ENCODE measurements around the gene STX7.

STX7 gene

DNA sequence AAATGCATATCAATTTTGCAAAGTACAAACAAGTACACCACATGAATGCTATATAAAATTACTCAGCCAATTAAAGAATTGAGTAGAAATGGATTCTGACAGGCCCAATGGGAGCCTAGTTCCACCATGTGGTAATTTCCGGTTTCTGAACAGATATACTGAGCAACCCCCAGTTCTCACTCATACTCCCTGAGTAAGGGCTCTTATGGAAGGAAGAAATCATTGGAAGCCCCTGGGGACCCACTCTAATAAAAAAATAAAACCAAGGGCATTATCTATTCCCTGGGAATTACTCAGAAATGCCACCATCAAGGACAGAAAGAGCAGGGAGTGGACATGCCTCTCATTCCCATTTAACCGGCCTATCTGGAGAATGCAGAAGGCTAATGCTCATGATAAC, 34.6 kb downstream of the STX7 start:
- DNase-seq (ENCODE audit: low read depth in 2 of 2) = no peak

DNA sequence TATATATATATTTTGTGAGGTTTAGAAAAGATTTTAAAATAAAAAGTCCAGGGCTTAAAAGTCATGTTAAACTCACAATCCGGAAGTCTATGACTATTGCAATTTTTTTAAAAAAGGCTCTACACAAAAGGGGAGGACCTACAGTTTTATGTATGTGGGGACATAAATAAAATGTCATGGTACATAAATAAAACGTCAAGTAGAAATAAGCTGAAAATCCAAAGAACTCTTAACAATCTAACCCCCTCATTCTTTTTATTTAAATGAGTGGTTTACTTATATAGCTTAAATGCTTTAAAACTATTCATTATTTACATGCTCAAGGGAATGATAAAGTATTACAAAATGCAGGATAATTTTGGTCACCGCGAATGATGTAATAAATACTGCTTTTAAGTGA, 36.2 kb downstream of the STX7 start:
- no peak for DNase-seq (ENCODE audit: low read depth in 2 of 2)

DNA sequence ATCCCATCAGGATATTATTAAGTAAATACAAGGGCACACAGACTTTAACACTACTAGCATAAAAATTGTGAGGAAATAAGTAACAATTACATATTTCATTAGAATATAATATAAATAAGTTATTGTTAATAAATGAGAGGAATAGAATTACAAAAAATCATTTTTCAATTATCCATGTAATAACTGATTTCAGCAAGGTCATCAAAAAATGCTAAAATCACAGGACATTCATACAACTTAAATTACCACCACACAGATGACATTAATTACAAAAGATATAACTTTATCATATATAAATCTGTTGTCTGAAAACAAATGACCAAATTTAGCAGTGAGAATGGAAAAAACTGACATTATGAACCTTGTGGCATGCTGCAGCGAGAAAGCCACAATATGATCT, 37.0 kb downstream of the STX7 start:
- no peak for DNase-seq (ENCODE audit: low read depth in 2 of 2)

DNA sequence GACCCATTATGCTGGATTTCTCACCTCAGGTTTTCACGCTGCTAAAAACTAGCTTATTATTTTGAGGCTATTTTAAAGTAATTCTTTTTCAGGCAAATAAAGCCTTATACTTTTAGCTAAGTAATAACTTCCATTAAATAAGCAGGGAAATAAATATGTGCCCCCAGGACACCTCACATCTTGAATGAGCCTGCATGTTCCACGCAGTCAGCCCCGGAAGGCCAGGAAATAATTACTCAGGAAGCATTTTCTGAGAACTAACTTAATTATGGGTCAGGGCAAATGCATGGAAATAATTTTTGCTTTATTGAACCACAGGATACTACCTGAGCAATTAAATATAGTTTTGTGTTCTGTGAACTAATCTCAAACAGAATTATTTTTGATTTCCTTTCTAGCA, 41.1 kb downstream of the STX7 start:
- no peak for DNase-seq (ENCODE audit: low read depth in 2 of 2)

DNA sequence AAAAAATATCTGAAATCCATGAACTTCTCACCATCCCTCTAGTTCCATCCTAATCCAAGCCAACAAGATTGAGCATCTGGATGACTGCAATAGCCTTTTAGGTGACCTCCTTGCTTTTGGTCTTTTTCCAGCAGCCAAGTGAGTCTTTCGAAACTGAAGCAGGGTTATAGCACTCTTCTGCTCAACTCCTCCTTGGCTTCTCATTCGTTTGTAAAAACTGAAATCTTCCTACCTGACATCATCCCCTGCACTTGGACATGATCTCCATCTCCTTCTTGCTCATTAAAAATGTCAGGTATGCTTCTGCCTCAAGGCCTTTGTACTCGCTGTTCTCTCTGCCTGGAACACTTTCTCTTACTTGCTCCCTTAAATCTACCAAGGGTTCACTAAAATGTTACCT, 46.0 kb downstream of the STX7 start:
- DNase-seq (ENCODE audit: low read depth in 2 of 2) = no peak

DNA sequence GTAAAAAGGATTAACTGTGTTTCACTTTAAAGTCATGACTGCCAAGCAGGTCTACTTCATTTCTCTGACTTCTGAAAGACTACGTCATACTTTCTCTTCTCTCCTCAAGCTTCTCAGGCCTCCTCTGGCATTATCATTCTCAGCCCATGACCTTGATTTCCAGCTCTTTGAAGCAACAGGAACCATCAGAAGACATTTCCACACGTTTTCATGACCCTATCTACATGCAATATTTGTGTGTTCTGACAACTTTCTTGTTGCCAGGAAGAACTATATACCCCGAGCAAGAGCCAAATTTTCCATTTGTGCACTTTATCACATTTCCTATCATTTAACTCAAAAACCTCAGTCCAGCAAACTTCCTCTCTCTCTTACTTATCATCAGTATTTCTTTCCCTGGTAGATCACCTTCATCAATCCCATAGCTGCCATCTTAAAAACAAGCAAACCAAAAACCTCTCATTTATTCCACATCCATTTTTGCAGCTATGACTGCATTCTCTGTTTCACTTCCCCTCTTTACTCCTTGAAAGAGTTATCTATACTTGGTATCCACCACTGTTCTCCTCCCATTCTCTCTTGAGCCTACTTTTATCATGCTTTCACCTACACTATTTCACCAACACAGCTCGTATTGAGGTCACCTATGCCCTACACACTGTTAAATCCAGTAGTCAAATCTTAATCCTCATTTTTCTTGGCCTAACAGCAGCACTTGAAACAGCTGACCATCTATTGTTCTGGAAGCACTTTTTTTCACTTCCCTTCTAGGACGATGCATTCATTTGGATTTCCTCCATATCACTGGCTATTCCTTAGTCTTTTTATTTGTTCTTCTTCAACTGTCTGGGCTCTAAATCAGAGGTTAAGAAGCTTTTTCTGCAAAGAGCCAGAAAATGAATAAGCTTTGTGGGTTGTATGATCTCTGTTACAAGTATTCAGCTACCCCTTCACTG, 47.1 kb downstream of the STX7 start:
- no peak for DNase-seq (ENCODE audit: low read depth in 2 of 2)

DNA sequence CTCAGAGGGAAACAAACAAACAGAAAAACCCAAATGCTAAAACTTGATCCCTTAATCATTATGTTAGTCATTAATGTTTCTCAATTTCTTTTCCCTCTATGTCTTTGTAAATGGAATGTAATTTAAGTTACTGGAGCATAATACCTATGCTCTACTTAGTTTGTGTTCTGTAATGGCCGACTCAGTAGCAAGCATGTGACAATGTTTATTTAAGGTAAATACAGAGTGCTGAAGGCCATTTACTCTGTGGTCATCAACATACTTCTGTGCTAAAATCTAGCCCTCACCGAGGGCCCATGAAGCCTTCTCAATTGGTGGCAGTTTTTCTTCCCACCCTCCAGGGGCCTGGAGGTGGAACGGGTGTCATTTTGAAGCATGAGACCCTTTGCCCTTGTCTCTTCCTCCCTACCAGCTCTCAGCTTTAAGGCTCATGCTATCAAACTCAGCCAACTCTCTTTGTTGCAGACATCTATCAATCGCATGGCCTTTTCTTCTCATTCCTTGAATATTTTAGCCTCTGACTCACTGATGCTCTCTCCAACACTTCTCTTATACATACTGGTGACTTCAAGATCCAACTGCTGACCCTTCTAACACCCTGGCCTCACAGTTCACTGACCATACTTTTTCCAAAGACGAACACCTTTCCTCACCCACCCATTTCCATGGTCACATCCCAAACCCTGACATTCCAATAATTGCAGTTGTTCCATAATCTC, 48.2 kb downstream of the STX7 start:
- DNase-seq (ENCODE audit: low read depth in 2 of 2) = no peak

DNA sequence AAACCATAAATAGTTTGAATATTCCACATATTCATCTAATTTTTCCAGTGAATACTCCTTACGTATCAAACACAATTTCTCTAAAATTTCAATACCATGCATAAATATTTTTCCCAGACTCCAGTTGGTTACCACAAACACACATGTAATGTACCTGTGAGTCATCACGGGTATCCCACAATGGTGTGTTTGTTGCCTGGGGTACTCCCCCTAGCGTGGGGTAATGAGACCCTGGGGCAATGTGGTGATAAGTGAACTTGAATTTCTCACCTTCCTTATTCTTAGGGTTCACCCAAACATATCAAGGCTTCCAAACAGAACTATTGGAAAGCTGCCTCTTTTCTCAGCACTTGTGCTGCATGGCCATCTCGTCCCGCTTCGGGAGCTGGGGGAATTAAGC, 51.0 kb downstream of the STX7 start:
- DNase-seq (ENCODE audit: low read depth in 2 of 2) = no peak

DNA sequence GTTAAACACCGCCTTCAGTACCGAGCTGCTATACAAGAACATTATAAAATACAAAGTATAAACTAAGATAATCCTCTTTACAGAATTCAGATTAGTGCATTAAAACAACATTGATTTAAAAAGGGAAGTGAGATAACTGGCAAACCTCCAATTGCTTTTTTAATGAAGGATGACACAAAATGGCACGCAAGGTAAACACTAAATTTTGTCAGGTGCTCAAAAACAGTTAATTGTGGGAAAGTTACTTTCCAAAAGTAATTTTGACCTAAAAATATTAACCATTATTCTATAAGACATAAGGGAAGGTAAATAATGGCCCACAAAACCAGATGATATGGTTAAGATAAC, 53.3 kb downstream of the STX7 start:
- DNase-seq (ENCODE audit: low read depth in 2 of 2) = no peak

DNA sequence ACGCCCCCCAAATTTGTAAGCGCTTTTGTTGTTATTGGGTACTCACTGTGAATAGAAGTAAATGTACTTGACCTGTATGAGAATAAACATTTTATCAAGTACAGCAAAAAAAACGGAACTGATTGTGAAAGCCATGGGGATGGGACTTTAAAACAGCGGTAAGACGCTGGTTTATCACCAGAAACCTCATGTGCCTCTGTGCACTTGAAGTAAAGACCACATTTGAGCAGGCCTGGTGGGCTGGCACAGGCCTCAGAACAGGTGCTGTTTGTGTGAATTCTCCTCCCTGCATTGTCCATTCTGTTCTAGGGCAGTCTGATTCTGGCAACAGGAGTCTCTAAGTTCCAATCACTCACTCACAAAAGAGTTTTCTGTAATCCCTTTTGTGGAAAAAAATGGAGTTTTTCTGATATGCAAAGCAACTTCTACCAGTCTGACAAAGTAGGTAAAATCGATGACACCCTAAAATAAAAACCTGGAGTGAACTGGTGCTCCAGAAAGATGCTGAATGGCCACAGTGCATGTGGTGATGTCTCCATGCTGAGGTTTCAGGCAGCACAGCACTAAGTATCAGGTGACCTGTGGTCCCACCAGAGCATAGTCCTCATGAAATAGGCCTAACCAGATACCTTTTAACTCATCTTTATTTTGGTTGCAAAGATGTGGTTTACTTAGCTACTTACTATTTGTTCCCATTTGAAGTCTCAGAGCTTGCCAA, 53.9 kb downstream of the STX7 start:
- no peak for DNase-seq (ENCODE audit: low read depth in 2 of 2)

DNA sequence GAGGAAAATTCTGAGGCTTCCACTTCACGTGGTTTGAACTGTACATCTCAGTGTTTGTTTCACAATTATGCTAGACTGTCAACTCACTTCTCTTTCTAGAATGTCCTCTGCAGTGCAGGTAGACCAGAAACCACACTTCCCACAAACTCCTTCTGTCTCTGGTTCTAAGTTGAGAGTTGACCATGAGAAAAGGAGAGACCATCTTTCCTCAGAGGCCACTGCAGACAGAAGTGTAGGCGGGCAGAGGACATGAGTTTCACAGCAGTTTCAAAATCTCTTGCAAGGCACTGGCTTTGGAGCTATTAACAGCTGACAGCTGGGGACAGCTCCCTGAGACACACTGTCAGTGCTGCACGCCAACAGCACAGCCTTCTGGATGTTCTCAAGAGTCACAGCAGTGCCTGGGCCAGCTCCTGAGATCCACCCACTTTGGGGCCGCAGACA, 56.2 kb downstream of the STX7 start:
- no peak for DNase-seq (ENCODE audit: low read depth in 2 of 2)

DNA sequence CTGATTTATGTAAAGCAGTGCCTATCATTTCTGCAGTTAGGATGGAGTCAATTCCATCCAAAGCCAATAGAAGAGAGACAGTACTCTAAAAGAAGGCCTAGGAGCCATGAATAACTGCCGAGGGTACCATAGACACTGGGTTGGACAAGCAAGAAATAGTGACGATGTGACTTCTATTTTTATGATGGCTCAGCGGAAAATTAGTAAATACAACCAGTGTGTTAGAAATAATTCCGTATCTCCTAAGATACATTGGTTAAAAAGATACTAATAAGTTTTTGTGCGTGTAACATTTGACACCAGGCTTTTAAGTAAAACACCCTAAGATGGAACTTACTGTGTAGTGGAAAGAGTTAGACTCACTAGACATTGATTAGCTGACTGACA, 66.1 kb downstream of the STX7 start:
- no peak for DNase-seq (ENCODE audit: low read depth in 2 of 2)

DNA sequence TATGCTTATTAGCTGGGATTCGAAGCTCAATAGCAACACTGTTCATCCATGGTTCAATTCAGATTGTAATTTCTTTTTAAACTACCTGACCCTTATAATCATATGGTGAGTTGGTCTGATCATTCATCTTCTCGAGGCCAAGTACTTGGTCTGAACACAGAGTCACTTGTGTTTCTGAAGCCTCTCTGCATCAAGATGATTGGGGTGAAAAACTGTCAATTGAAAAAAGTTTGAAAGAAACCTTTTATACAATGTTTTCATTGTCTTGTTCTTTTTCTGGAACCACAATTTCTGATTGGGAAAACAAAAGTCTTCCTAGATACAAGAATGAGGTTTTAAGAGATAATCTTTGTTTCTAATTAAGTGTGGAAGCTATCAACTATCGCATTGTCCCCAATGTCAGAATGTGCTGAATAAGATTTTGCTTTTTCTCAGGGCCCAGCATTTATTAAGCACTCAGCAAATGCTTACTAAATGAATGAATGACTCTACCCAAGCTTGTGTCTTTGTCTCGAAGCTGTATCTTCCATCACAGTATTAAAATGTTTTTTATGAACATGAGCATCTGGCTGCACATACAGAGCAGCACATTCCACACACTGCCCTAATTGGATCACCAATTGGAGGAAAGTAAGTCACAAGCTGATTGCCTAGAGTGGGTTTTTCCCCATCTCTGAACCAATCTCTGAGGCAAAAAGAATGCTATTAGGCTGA, 66.6 kb downstream of the STX7 start:
- DNase-seq (ENCODE audit: low read depth in 2 of 2) = no peak

DNA sequence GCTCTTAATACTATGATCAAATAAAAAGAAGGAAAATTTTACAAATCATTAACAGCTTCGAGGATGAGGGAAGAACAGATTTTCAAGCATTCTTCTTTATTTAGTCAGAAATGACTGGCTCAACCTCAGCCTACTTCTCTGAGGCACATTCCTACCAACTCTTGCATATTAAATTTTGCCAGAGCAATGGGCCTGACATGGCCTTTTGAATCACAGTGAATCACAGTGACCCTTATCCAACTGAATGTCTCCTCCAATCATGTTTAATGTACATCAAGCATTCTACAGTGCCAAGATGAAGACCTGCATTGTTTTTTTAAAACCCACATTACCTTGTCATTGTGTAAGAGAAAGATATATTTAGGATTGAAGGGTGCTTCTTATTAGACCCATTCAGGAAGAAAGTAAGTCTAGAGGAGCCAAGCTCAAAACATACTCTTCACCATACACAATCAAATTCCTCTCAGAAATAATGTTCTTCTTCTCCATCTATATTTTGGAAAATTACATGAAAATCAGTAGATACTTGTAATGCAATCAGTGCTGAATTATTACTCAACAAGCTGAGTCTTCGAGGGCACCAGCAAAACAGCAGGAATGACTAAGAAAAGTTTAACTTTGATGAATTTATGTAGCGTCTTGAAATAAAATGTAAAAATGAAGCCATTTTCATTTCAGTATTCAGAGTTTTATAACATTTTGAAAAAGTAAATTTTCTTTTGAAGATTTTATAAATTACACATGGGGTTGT, 67.5 kb downstream of the STX7 start:
- DNase-seq (ENCODE audit: low read depth in 2 of 2) = no peak

DNA sequence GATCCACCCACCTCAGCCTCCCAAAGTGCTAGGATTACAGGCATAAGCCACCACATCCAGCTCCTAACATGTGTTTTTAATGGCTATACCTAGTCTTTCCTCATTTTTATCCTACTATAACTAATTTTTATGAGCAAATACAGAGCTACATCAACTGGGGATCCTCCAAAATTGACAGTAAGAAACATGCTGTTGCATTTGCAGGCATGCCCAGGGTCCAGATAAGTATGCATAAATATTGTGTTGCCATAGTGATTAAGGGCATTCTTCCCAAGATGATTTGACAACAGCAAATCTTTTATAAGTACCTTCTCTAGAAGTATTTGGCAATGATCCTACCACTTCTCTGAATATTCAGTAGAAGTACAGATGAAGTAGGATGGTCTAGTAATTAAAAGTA, 69.7 kb downstream of the STX7 start:
- DNase-seq (ENCODE audit: low read depth in 2 of 2) = no peak

DNA sequence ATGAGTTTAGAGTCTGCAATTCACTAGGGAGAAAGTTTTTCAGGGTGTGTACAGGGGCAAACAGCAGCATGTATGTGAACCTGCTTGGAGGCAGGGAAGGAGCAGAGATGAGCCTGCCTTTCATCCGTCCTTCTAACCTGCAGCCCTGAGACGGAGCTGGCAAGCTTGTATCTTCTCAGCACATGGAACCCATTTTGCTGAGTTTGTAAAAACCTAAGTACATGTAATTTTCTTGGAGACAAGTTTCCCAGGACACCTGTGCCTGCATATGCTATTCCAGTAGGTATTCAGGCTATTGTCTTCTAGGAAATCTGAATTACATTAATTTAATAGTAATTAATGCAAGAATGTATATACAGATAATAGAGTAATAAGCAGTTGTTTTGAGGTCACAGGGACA, 82.8 kb downstream of the STX7 start:
- DNase-seq (ENCODE audit: low read depth in 2 of 2) = no peak

DNA sequence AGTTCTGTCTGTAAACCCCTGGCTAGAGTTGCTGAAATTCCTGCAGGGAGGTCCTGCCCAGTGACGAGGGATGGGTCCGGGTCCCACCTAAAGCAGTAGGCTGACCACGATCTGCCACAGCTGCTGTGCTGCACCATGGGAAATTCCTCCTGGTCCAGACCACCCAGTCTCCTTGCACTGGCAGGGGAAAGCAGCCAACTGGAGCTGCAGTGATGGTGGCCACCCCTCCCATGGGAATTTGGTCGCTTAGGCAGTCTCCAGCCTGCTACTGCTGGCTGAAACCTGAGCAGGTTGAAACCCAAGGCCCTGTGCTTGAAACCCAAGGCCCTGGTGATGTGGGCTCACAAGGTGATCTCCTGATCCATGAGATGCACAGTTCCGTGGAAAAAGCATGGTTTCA, 87.7 kb downstream of the STX7 start:
- no peak for DNase-seq (ENCODE audit: low read depth in 2 of 2)

DNA sequence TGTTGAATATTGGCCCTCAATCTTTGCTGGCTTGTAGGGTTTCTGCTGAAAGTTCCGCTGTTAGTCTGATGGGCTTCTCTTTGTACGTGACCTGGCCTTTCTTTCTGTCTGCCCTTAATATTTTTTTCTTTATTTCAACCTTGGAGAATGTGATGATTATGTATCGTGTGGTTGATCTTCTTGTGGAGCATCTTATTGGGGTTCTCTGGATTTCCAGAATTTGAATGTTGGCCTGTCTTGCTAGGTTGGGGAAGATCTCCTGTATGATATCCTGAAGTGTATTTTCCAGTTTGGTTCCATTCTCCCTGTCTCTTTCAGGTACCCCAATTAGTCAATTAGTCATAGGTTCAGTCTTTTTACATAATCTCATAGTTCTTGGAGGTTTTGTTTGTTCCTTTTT, 89.1 kb downstream of the STX7 start:
- no peak for DNase-seq (ENCODE audit: low read depth in 2 of 2)

DNA sequence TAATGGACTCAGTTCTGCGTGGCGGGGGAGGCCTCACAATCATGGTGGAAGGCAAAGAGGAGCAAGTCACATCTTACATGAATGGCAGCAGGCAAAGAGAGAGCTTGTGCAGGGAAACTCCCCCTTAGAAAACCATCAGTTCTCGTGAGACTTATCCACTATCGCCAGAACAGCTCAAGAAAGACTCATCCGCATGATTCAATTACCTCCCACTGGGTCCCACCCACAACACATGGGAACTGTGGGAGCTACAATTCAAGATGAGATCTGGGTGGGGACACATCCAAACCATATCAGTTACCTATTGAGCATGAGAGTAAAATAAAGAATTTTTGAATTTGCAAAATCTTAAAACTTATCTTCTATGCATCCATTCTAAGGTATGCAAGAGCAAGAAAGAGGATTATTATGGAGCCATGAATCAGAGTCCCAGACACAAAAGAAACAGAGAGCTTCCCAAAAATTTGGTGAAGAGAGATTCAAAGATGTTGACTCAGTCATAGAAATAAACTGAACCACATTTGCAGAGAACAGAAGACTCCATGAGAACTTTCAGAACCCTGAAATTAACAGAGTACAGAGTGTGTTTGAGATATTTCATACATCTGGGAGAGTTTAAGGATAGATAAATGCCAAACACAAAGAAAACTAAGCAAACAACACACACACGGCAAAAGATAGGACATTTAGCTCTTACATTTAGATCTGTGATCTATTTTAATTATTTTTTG, 94.5 kb downstream of the STX7 start:
- no peak for DNase-seq (ENCODE audit: low read depth in 2 of 2)

DNA sequence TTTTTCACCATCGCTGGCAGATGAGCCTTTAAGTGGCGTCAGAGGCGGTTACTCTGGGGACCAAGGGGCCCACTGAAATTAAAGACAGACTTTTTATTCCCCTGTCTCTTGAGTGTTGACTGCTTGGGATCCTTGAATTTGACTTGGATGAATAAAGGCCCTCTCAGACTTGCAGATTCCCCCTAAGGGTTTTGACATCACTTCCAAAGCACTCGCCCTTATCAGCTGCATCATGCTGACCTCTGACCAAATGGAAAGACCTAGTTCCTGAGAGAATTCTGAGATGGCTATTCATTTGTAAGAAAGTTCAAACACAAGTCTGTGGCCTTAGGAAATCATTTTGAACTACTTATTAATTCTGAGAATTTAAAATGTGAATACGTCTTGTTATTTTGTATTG, 98.2 kb downstream of the STX7 start:
- no peak for DNase-seq (ENCODE audit: low read depth in 2 of 2)

DNA sequence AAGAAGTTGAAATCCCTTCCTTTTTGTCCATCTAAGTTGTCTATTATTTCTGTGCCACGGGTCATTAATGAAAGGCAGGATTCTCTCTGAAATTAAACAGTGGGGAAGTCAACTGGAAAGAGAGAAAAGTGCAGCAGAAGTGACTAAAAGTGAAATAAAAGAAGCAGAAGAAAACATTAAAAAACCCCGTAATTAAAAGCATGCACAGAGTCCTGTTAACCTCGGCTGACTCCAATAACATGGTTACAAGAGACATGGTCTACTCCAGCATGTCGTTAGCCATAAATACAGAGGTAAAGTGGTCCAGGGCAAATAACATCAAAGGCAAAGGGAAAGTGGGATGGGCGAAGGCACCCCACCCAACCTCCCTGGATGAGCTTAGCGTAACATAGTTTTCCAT, 98.6 kb downstream of the STX7 start:
- no peak for DNase-seq (ENCODE audit: low read depth in 2 of 2)
